ENCODE measurements around the gene ZNF362. TPM values are rescaled to one million over a fixed set of nuclear protein-coding genes. Genes with fewer than 3 reads are reported as not detected.
"Not testable (repeated sequence)": the region's sequence is repeated elsewhere in the genome, so short reads cannot be mapped to it uniquely, and the experiment has no call there.

ZNF362 gene
- polyA plus RNA-seq, 3 donors = 64.9 to 77.0 (median 67.5) TPM

DNA sequence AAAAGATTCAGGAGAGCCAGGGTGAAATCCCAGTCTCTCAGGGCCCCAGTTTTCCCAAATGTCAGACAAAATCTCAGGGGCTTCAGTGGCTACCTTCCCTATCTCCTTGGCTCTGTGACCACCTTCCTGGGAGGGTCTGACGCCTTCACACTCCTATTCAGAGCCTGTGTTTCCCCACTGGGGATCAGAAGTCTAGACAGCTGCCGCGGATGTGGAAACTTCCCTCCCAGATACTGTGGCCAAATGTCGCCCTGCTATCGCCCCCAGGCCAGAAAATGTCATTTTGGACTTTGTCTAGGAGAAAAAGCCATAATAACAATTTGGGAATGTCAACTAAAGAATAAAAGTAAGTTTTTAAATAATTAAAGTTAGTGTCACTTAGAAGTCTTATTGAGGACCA, 48.7 kb downstream of the ZNF362 start:
- no peak for DNase-seq

DNA sequence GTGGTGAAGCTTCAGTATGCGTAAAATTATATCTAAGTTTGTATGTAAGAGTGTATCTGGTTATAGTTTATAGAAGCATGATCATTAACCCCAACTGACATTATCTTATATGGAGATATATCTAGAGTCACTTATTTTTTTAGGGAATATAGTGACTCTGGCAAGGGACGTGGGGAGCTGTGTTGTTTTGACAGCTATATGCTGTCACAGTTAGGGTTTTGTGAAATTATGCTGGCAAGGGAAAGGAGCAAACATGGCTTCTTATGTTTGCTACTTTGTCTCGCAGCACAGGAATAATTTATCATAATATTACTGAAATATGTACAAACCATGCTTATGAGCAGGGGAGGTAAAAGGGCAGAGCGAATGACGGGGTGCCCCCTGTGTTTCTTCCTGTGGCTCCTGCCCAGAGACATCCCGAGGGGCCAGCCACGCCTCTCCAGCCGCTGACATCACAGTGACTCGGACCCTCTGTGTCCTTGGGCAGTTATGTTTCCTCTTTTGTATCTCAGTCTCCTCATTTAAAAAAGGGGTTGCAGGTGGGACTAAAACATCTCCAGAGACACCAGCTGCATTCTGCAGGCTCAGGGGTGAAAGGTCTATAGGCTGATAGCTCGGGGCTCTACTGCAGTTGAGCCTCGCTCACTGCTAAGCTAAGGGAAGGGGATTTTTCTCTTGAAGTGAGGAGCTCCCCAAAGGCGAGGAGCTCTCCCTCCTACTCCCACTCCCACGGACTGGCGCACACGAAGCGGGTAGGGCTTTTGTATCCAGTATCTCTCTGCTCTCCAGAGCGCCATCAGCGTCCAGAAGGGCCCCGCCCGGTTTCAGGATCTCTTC, 49.7 kb downstream of the ZNF362 start:
- DNase-seq = no peak

GRCh38 chr1:33306653-33307493, 50.6 kb downstream of the ZNF362 start:
- peak; percentile 24 for DNase-seq

- no peak for DNase-seq
These were observed 51.2 kb downstream of the ZNF362 start for GRCh38 chr1:33307494-33307864.

DNA sequence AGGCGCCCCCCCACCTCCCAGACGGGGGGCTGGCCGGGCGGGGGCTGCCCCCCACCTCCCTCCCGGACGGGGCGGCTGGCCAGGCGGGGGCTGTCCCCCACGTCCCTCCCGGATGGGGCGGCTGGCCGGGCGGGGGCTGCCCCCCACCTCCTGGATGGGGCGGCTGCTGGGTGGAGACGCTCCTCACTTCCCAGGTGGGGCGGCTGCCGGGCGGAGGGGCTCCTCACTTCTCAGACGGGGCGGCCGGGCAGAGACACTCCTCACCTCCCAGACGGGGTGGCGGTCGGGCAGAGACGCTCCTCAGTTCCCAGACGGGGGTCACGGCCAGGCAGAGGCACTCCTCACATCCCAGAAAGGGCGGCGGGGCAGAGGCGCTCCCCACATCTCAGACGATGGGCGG, 53.1 kb downstream of the ZNF362 start:
- DNase-seq = not testable (repeated sequence)

DNA sequence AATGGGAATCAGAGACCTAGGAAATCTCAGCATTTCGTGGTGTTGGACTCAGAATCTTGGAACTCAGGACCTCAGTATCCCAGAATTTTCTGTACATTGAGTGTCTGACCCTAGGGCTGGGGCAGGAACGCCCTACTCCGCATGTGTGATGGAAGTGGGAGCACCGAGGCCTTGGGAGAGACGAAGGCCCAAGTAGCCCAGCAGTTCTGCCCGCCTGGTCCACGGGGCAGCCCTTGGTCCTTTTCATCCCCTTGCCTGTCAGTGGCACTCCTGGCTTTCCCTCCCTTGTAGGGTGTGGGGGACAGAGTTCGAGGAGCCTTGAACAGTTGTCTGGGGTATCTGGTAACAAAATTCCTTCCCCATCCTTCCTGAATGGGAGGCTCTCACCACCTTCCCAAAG, 54.4 kb downstream of the ZNF362 start:
- no peak for DNase-seq

GRCh38 chr1:33311706-33312412, 55.6 kb downstream of the ZNF362 start:
- DNase-seq = no peak

- DNase-seq = no peak
These were observed 56.1 kb downstream of the ZNF362 start for GRCh38 chr1:33312413-33312749.

- DNase-seq = no peak
These were observed 58.1 kb downstream of the ZNF362 start for GRCh38 chr1:33314416-33314815.

GRCh38 chr1:33316601-33317000, 60.3 kb downstream of the ZNF362 start:
- no peak for DNase-seq

DNA sequence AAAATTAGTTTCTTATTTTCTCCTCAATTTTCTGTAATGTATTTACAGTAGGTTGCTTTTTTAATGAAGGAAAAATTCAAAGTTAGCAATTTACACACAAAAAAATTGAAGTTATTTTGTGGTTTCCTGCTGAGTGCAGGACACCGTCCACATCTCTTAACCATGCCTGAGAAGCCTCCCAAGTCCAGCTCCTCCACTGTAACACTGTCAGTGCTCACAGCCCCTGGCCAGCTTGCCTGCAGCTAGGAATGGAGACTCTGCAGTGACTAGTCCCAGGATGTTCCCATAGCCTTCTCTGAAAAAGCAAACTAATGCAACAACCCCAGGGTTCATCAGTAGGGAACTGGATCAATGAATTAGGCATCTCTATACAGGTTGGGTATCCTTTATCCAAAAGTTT, 61.1 kb downstream of the ZNF362 start:
- DNase-seq = no peak

DNA sequence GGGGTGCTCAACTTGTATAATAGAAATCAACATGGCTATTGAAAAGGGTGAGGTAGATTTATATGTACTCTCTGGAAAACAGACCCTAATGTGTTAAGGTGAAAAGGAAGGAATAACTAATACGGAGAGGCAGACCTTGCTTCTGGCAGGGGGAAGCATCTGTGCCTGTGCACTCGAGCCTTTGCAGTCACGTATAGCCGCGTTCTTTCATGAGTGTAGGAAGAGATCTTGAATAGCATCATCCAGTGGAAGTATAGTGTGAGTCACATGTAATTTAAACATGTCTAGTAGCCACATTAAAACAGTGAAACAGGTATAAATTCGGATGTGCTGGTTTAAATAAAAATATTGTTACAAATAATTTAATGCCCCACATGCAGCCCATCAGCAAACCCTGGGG, 61.7 kb downstream of the ZNF362 start:
- DNase-seq = no peak

- DNase-seq = no peak
These were observed 63.1 kb downstream of the ZNF362 start for GRCh38 chr1:33319186-33319948.

- DNase-seq = no peak
These were observed 63.8 kb downstream of the ZNF362 start for GRCh38 chr1:33319949-33320618.

GRCh38 chr1:33320619-33321165, 64.4 kb downstream of the ZNF362 start, which contains the start of gene A3GALT2:
Gene A3GALT2 (minus strand): TSS chr1:33321098. CDS start chr1:33321098, 0 bp downstream.
- DNase-seq = no peak

DNA sequence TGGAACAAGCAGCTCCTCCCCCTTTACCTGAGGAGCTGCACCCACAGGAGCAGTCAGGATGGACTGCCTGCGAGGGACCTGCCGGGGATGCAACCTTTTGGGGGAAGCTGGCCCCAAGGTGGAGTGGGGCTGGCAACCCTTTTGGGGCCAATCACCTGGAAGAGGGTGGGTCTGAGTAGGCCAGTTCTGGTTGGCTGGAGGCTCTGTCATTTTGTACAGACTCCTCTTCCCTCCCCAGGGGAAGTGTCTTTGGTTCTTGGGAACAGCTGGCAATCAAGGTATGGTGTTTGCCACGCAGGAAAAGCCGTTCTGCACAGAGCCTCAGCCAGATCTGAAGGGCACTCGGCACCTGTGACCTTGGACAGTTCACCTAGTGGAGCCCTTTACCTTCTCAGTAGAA, 64.9 kb downstream of the ZNF362 start:
- no peak for DNase-seq

- DNase-seq = no peak
These were observed 65.8 kb downstream of the ZNF362 start for GRCh38 chr1:33322109-33322508.

- no peak for DNase-seq
These were observed 66.7 kb downstream of the ZNF362 start for GRCh38 chr1:33322870-33323585.

DNA sequence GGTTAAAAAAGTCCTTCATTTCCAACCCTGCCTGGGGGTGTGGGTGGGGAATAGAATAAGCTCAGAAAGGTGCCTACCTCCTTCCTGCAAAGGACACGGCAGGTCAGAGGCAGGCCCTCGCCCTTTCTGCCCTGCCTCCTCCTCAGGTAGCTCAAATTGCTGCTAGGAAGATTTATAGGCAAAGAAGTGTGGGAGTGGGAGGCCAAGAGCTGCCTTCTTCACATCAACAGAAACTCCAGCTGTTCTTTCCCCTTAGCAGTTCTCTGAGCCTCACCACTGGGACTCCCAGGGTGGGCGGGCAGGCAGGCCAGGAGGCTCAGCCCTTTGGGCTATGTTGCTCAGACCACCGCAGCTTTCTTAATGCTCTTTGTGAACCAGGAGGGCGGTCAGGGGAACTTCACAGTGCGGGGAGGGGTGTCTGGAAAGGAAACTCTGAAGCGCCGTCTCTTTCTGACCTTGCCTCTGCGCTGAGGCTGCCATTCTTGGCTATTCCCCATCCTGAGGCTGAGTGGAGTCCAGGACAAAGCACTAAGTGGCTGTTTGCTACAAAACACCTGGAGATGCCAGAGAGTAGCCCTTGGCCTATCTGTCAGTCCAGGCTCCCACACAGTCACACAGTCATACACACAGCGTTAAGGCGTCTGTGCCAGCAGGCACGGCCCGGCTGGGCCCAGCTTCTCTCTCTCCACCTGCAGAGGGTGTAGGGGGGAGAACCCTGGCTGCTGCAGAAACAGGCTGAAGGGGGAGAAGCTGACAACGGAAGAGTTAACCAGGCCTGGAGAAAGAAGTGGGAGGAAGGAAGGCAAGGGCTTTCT, 67.6 kb downstream of the ZNF362 start:
- no peak for DNase-seq
